HepG2 (cell line): ENCODE data around the gene HECA. TPM values are rescaled to one million over a fixed set of nuclear protein-coding genes. Genes with fewer than 3 reads are reported as not detected.
A peak's percentile ranks its signal among the peaks of the same experiment; 100 is the strongest.

Source experiments
- ATAC-seq: fragments of 200-7000 bp; cut with Tn5 transposase; 3 replicates; pipeline ENCODE4 v1.9.1; 2020; ENCODE audit warnings: mild to moderate bottlenecking, moderate library complexity
- BruUV-seq: library from RNA; stranded (reverse); fragments of 400-500 nt; replicated peaks from 2 replicates; lab custom pipeline; 2021; lab: Mats Ljungman, UMichigan
- CTCF ChIA-PET: fragments of 300-600 bp; formaldehyde crosslinking; extraction: SDS; loops from one replicate; lab custom pipeline; 2021; ENCODE audit warnings: low total read pairs, inconsistent platforms, low intra/inter-chr PET ratio; lab: Yijun Ruan, JAX
- POLR2A ChIA-PET: fragments of 350-600 bp; sonication (Branson Sonifier 250); formaldehyde crosslinking; loops from one replicate; lab custom pipeline; 2020; ENCODE audit warnings: antibody characterized with exemption, inconsistent platforms; lab: Yijun Ruan, JAX
- DNase-seq: peaks from one replicate; pipeline ENCODE4 v3.0.0-alpha.2; 2015; ENCODE audit warnings: low spot score
- FAIRE-seq: peaks from 3 replicates; lab custom pipeline; 2011; peaks lifted over from hg19 to GRCh38; lab: Jason Lieb, UNC
- H2AFZ ChIP-seq: one replicate; pipeline ENCODE4 v1.6.1; 2011; ENCODE audit warnings: low read length, inconsistent platforms
- H3K27ac ChIP-seq: fragments of 300-600 bp; 3 replicates; pipeline ENCODE4 v1.8.0; 2011; ENCODE audit warnings: mixed run types, mild to moderate bottlenecking, mixed read lengths, low read length, inconsistent platforms; ENCODE audit not compliant: insufficient read depth; ENCODE audit errors: extremely low read length
- H3K27me3 ChIP-seq, 2 experiments: fragments of 200-600 bp in 1 of 2; 2 replicates in 1 of 2; 3 replicates in 1 of 2; pipeline versions ENCODE4 v1.6.0 to v1.8.0; 2011; ENCODE audit warnings: low read length in 2 of 2, mild to moderate bottlenecking in 2 of 2, moderate library complexity in 2 of 2, inconsistent platforms in 1 of 2; ENCODE audit not compliant: insufficient read depth in 2 of 2, control insufficient read depth in 1 of 2
- H3K36me3 ChIP-seq, 2 experiments: fragments of 200-600 bp in 1 of 2; replicated peaks in 1 of 2; 2 replicates in 1 of 2; 3 replicates in 1 of 2; pipeline versions ENCODE4 v1.5.1 to v1.8.0; 2011; ENCODE audit warnings: low read length in 2 of 2, inconsistent platforms in 1 of 2; ENCODE audit not compliant: insufficient read depth in 2 of 2, control insufficient read depth in 1 of 2
- H3K4me1 ChIP-seq: 2 replicates; pipeline ENCODE4 v1.5.1; 2012; ENCODE audit warnings: low read length, inconsistent platforms; ENCODE audit not compliant: insufficient read depth
- H3K4me2 ChIP-seq: 2 replicates; pipeline ENCODE4 v1.6.0; 2011; ENCODE audit warnings: low read depth, low read length, inconsistent platforms
- H3K4me3 ChIP-seq, 3 experiments: fragments of 200-600 bp in 1 of 3; sonication (generic), shearing (Covaris generic) in 1 of 3; replicated peaks in 1 of 3; 2 replicates each; pipeline ENCODE4 v1.5.1; 2011 to 2016; ENCODE audit warnings: low read length in 3 of 3, inconsistent platforms in 2 of 3, low read depth in 2 of 3, mild to moderate bottlenecking in 2 of 3, control low read depth in 1 of 3, mixed read lengths in 1 of 3; ENCODE audit not compliant: insufficient read depth in 1 of 3
- H3K79me2 ChIP-seq: one replicate; pipeline ENCODE4 v1.6.1; 2011; ENCODE audit warnings: low read length, inconsistent platforms; ENCODE audit not compliant: insufficient read depth
- H3K9ac ChIP-seq: 2 replicates; pipeline ENCODE4 v1.6.0; 2011; ENCODE audit warnings: mild to moderate bottlenecking, low read depth, low read length, inconsistent platforms; ENCODE audit not compliant: insufficient read depth
- H3K9me3 ChIP-seq: 2 replicates; pipeline ENCODE4 v1.5.1; 2012; ENCODE audit warnings: mild to moderate bottlenecking, low read length
- H4K20me1 ChIP-seq: 2 replicates; pipeline ENCODE4 v1.6.0; 2011; ENCODE audit warnings: inconsistent platforms, mild to moderate bottlenecking, low read length, moderate library complexity; ENCODE audit not compliant: insufficient read depth
- FLYWCH1 ChIP-seq: sonication (generic); formaldehyde crosslinking; IDR thresholded peaks from 2 replicates; pipeline ENCODE4 v1.8.1; 2023; ENCODE audit warnings: mild to moderate bottlenecking, missing genetic modification reagents
- FOXO4 ChIP-seq: sonication (generic); formaldehyde crosslinking; conservative IDR thresholded peaks from 2 replicates; pipeline ENCODE4 v1.8.1; 2023; ENCODE audit warnings: missing genetic modification reagents
- ZNF326 ChIP-seq: sonication (generic); formaldehyde crosslinking; IDR thresholded peaks from 2 replicates; pipeline ENCODE4 v1.4.0; 2020; ENCODE audit warnings: missing genetic modification reagents, borderline replicate concordance
- ZNF441 ChIP-seq: sonication (generic); formaldehyde crosslinking; IDR thresholded peaks from 2 replicates; pipeline ENCODE4 v1.7.0; 2021; ENCODE audit warnings: missing genetic modification reagents, borderline replicate concordance
- ZNF574 ChIP-seq: sonication (generic); formaldehyde crosslinking; IDR thresholded peaks from 2 replicates; pipeline ENCODE4 v1.4.0; 2020; ENCODE audit warnings: missing genetic modification reagents
- ZNF737 ChIP-seq: sonication (generic); formaldehyde crosslinking; IDR thresholded peaks from 2 replicates; pipeline ENCODE4 v1.5.0; 2020; ENCODE audit warnings: missing genetic modification reagents, mild to moderate bottlenecking, borderline replicate concordance
- ZZZ3 ChIP-seq: sonication (generic); formaldehyde crosslinking; IDR thresholded peaks from 2 replicates; pipeline ENCODE4 v1.4.0; 2020; ENCODE audit warnings: missing genetic modification reagents, mild to moderate bottlenecking, borderline replicate concordance
- WGBS: methylation state at CpG from one replicate; pipeline ENCODE4 v1.1.6; 2017; ENCODE audit warnings: low lambda C conversion rate; 5-methylcytosine and 5-hydroxymethylcytosine counted together
- in situ Hi-C: cut with HindIII; loops from 2 replicates; pipeline ENCODE4 v1.10.0; 2017; ENCODE audit warnings: low pct_unique_long_range_greater_than_20kb; ENCODE audit not compliant: extremely low pct_ligation_motif_present
- intact Hi-C: fragments of 100-400 bp; cut with micrococcal nuclease; formaldehyde crosslinking; loops from one replicate; pipeline ENCODE4 v1.10.0; 2022; ENCODE audit not compliant: unreplicated experiment
- polyA plus RNA-seq, 8 experiments: library from polyadenylated mRNA; depleted of rRNA in 3 of 8; stranded (reverse) in 7 of 8; unstranded in 1 of 8; fragments of >200 nt; fragmentation: Illumina TruSeq in 4 of 8; extraction: Trizol in 4 of 8; gene quantifications; 2 replicates each; pipeline versions ENCODE4 v1.2.1 to v1.2.3, GENCODE V29; 2011 to 2016; ENCODE audit warnings: low read depth in 4 of 8, missing spikeins in 1 of 8, mixed read lengths in 1 of 8; ENCODE audit not compliant: insufficient read depth in 1 of 8
- total RNA-seq, 5 experiments: library from RNA; depleted of rRNA; stranded (reverse); fragments of >200 nt; fragmentation: Illumina TruSeq; extraction: Trizol; gene quantifications; 2 replicates each; pipeline ENCODE4 v1.2.3, GENCODE V29; 2016; ENCODE audit warnings: low read depth in 1 of 5

The HECA gene
- total and polyA plus RNA-seq, 2 of the 13 experiments (the other 11 are each of a cell fraction or from before 2014, with no cell fraction given) = 0.18 to 0.49 TPM

- Histone ChIP-seq H3K36me3 (no peaks in the 10 kb centered on the region), H3K27ac (no peak overlapping the region), H3K4me2 (no peak overlapping the region), H3K9ac (no peak overlapping the region), H3K4me1 (no peaks in the 10 kb centered on the region), H3K79me2 (no peaks in the 10 kb centered on the region), H3K4me3 (no peak overlapping the region), H4K20me1 (no peaks in the 10 kb centered on the region), H3K9me3 (peaks cover 27% of the 10 kb centered on the region; the same call in 1 of the 2 replicates), H3K27me3 (no peaks in the 10 kb centered on the region), H2AFZ (no peak overlapping the region)
- intact Hi-C loops (no loop called here), in situ Hi-C loops (no loop called here)
- ATAC-seq (no peak), DNase-seq (no peak), FAIRE-seq (no peak)
- BruUV-seq = no TSS peak
- no peak for TF ChIP-seq ZZZ3
- no peak for TF ChIP-seq ZNF737
- TF ChIP-seq ZNF441 (CRISPR knock-in tag) = no peak
- TF ChIP-seq ZNF326 (CRISPR knock-in tag) = no peak
- TF ChIP-seq FLYWCH1 = no peak
- TF ChIP-seq ZNF574 (CRISPR knock-in tag) = peak; percentile 62
- TF ChIP-seq FOXO4 (CRISPR knock-in tag) = no peak
- POLR2A ChIA-PET = no interaction called here
- 16% methylated on average over 2 of the region's 2 CpGs for WGBS
- CTCF ChIA-PET = no interaction called here
Measured at GRCh38 chr6:139204978-139205377, 70.1 kb downstream of the HECA start.
